ENCODE results near the gene LPO. TPM values are rescaled to one million over a fixed set of nuclear protein-coding genes. Genes with fewer than 3 reads are reported as not detected.

Gene LPO
- total RNA-seq, 1 donor from 2014 or later, result 0.31 TPM

- Mint-ChIP-seq H3K4me1 (ENCODE audit: unreplicated experiment) (no peaks in the 10 kb centered on the region), H3K27ac (ENCODE audit: unreplicated experiment) (no peak overlapping the region), H3K4me3 (ENCODE audit: unreplicated experiment) (no peak overlapping the region), H3K27me3 (ENCODE audit: unreplicated experiment) (peaks cover 6% of the 10 kb centered on the region), H3K36me3 (ENCODE audit: low read depth, unreplicated experiment) (no peaks in the 10 kb centered on the region), H3K9me3 (ENCODE audit: unreplicated experiment) (no peaks in the 10 kb centered on the region)
- no peak for DNase-seq (ENCODE audit: low spot score)
- TF ChIP-seq, protein P1, sequence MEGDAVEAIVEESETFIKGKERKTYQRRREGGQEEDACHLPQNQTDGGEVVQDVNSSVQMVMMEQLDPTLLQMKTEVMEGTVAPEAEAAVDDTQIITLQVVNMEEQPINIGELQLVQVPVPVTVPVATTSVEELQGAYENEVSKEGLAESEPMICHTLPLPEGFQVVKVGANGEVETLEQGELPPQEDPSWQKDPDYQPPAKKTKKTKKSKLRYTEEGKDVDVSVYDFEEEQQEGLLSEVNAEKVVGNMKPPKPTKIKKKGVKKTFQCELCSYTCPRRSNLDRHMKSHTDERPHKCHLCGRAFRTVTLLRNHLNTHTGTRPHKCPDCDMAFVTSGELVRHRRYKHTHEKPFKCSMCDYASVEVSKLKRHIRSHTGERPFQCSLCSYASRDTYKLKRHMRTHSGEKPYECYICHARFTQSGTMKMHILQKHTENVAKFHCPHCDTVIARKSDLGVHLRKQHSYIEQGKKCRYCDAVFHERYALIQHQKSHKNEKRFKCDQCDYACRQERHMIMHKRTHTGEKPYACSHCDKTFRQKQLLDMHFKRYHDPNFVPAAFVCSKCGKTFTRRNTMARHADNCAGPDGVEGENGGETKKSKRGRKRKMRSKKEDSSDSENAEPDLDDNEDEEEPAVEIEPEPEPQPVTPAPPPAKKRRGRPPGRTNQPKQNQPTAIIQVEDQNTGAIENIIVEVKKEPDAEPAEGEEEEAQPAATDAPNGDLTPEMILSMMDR (IDR thresholded peaks at IDR 0.05; ENCODE audit: unreplicated experiment), result no peak
These were observed 62.0 kb downstream of the LPO start for GRCh38 chr17:58300336-58300735.

- DNase-seq (ENCODE audit: low spot score), result no peak
- H3K36me3 Mint-ChIP-seq (ENCODE audit: low read depth, unreplicated experiment), result no peaks in the 10 kb centered on the region
- no peak overlapping the region for H3K4me3 Mint-ChIP-seq (ENCODE audit: unreplicated experiment)
- peaks cover 6% of the 10 kb centered on the region for H3K27me3 Mint-ChIP-seq (ENCODE audit: unreplicated experiment)
- H3K9me3 Mint-ChIP-seq (ENCODE audit: unreplicated experiment), result no peaks in the 10 kb centered on the region
- no peaks in the 10 kb centered on the region for H3K4me1 Mint-ChIP-seq (ENCODE audit: unreplicated experiment)
- no peak overlapping the region for H3K27ac Mint-ChIP-seq (ENCODE audit: unreplicated experiment)
- TF ChIP-seq, protein P1 (IDR thresholded peaks at IDR 0.05; ENCODE audit: unreplicated experiment), result no peak
These were observed 63.2 kb downstream of the LPO start for GRCh38 chr17:58301504-58302150.

- Mint-ChIP-seq H3K27ac (ENCODE audit: unreplicated experiment) (no peak overlapping the region), H3K9me3 (ENCODE audit: unreplicated experiment) (no peaks in the 10 kb centered on the region), H3K4me3 (ENCODE audit: unreplicated experiment) (no peak overlapping the region), H3K4me1 (ENCODE audit: unreplicated experiment) (no peaks in the 10 kb centered on the region), H3K36me3 (ENCODE audit: low read depth, unreplicated experiment) (peaks cover 4% of the 10 kb centered on the region), H3K27me3 (ENCODE audit: unreplicated experiment) (peaks cover 11% of the 10 kb centered on the region)
- TF ChIP-seq, protein P1 (IDR thresholded peaks at IDR 0.05; ENCODE audit: unreplicated experiment), result no peak
- DNase-seq (ENCODE audit: low spot score), result no peak
These were observed 64.0 kb downstream of the LPO start for GRCh38 chr17:58302171-58302918.

GRCh38 chr17:58302919-58303585, 64.7 kb downstream of the LPO start:
- no peak overlapping the region for H3K27ac Mint-ChIP-seq (ENCODE audit: unreplicated experiment)
- H3K27me3 Mint-ChIP-seq (ENCODE audit: unreplicated experiment), result peaks cover 12% of the 10 kb centered on the region
- no peaks in the 10 kb centered on the region for H3K4me1 Mint-ChIP-seq (ENCODE audit: unreplicated experiment)
- TF ChIP-seq, protein P1 (IDR thresholded peaks at IDR 0.05; ENCODE audit: unreplicated experiment), result no peak
- no peak for DNase-seq (ENCODE audit: low spot score)
- H3K9me3 Mint-ChIP-seq (ENCODE audit: unreplicated experiment), result no peaks in the 10 kb centered on the region
- H3K36me3 Mint-ChIP-seq (ENCODE audit: low read depth, unreplicated experiment), result peaks cover 4% of the 10 kb centered on the region
- no peak overlapping the region for H3K4me3 Mint-ChIP-seq (ENCODE audit: unreplicated experiment)

Measured in endothelial cell (in vitro differentiated cells).